GM12891 (cell line): ENCODE results near the gene ZNF77. TPM values are rescaled to one million over a fixed set of nuclear protein-coding genes. Genes with fewer than 3 reads are reported as not detected.
"Not testable (repeated sequence)": the region's sequence is repeated elsewhere in the genome, so short reads cannot be mapped to it uniquely, and the experiment has no call there.

Source experiments
- DNase-seq: peaks from one replicate; pipeline ENCODE4 v3.0.0; 2011; ENCODE audit warnings: low spot score; ENCODE audit not compliant: insufficient read length
- FAIRE-seq: peaks from 2 replicates; lab custom pipeline; 2011; peaks lifted over from hg19 to GRCh38; lab: Jason Lieb, UNC
- PAX5 ChIP-seq: IDR thresholded peaks from 2 replicates; pipeline ENCODE4 v1.6.1; 2011; ENCODE audit warnings: low read length, moderate library complexity, mild to moderate bottlenecking; ENCODE audit not compliant: insufficient read depth, severe bottlenecking
- POLR2A ChIP-seq: IDR thresholded peaks from 2 replicates; pipeline ENCODE4 v1.6.1; 2011; ENCODE audit warnings: low read depth, low read length, control low read depth
- POLR2AphosphoS5 ChIP-seq: IDR thresholded peaks from 2 replicates; pipeline ENCODE4 v1.6.1; 2011; ENCODE audit warnings: low read depth, low read length, control low read depth
- POU2F2 ChIP-seq: IDR thresholded peaks from 2 replicates; pipeline ENCODE4 v1.6.1; 2011; ENCODE audit warnings: low read depth, mild to moderate bottlenecking, control low read depth, low read length, moderate library complexity
- SPI1 ChIP-seq: IDR thresholded peaks from 2 replicates; pipeline ENCODE4 v1.6.1; 2011; ENCODE audit warnings: low read depth, low read length, control low read depth
- TAF1 ChIP-seq: IDR thresholded peaks from 2 replicates; pipeline ENCODE4 v1.6.1; 2011; ENCODE audit warnings: low read depth, low read length, control low read depth
- polyA plus RNA-seq: library from polyadenylated mRNA; unstranded; fragments of >200 nt; gene quantifications from one replicate; pipeline ENCODE4 v1.2.1, GENCODE V29; 2012; ENCODE audit warnings: low read depth, missing spikeins, inconsistent platforms; ENCODE audit not compliant: missing spikeins

Gene ZNF77
- polyA plus RNA-seq: 1.6 TPM

DNA sequence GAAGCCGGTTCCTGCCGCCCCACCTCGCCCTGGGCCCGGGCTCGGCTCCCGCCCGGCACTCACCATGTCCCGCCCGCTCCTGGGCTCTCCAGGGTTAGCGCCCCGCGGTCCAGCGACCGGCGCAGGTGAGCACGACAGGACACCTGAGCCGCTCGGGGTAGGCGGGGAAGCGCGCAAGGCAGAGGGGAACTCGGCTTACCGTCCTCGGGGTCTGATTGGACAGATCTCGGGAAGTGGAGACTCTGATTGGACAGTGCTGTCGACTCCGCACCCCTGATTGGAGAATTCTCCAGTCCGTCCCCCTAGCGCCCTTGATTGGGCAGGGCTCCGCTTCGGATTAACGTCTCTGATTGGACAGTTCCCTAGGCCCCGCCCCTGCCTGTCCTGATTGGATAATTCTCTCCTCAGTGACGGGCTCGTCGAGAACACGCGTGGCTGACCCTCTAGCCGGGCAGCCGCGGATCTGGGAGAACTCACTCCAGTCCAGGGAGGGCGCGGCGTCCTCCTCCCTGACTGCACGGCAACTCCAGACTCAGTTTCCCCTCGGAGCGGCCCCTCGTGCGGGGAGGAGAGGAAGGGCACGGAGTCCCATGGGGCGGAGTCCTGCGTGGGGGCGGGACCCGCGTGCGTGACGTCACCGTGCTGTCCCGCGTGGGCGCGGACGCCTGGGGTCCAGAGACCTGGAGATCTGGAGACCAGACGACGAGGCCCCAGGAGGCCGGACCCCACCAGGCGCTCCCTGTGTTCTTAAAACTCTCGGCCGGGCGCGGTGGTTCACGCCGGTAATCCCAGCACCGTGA lies at the start of gene ZNF77:
Gene ZNF77, minus strand, starts transcription at position 197 of the 800 bp plus-strand sequence. Its CDS starts 131 bp downstream, at position 66.
- DNase-seq (peak; percentile 99), FAIRE-seq (peak; percentile 99)
- TF ChIP-seq POLR2AphosphoS5 (no peak), TAF1 (no peak), POU2F2 (no peak), POLR2A (peak; percentile 43; the same call in 1 of the 2 replicates), SPI1 (peak; percentile 35; the same call in 1 of the 2 replicates), PAX5 (no peak)

GRCh38 chr19:2993579-2993978 lies 48.8 kb upstream of the ZNF77 start:
- no peak for DNase-seq
- no peak for FAIRE-seq
- no peak for TF ChIP-seq POLR2AphosphoS5
- TF ChIP-seq POU2F2: no peak
- no peak for TF ChIP-seq PAX5
- no peak for TF ChIP-seq POLR2A
- TF ChIP-seq SPI1: no peak
- no peak for TF ChIP-seq TAF1

DNA sequence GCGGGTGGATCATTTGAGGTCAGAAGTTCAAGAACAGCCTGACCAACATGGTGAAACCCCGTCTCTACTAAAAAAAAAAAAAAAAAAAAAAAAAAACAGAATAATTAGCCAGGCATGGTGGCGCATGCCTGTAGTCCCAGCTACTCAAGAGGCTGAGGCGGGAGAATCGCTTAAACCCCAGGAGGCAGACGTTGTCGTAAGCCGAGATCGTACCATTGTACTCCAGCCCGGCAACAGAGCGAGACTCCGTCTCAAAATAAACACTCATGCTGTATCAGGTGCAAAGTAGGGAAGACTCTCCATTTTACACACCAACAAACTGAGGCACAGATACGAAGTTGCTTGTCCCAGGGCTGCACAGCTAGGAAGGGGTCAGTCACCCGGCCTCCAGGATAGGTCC lies 48.2 kb upstream of the ZNF77 start:
- FAIRE-seq: no peak
- no peak for DNase-seq
- TF ChIP-seq TAF1 (no peak), POLR2A (no peak), POLR2AphosphoS5 (no peak), POU2F2 (no peak), SPI1 (no peak), PAX5 (no peak)

GRCh38 chr19:2992333-2992732 lies 47.6 kb upstream of the ZNF77 start:
- FAIRE-seq, DNase-seq: not testable (repeated sequence)

- FAIRE-seq: no peak
- DNase-seq: no peak
- TF ChIP-seq POLR2A (no peak), POLR2AphosphoS5 (no peak), PAX5 (no peak), TAF1 (no peak), SPI1 (no peak), POU2F2 (no peak)
Observed at GRCh38 chr19:2989236-2989946, 44.6 kb upstream of the ZNF77 start.

DNA sequence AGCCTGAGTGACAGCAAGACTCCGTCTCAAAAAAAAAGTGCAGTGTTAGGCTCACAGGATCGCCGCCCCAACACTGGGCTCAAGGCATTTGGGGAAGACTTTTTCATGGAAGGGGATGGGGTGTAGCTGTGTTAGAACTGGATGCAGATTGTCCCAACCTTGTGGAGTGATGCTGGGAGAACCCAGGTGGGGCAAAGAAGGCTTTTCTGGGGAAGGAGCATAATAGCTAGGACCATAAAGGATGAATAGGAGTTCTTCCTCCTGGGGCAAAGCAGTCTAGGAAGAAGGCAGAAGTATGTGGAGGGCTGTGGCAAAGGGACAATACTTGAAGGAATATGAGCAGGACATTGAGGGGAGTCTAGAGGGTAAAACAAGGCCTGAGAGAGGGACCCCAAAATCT lies 43.8 kb upstream of the ZNF77 start:
- FAIRE-seq (no peak), DNase-seq (no peak)
- TF ChIP-seq SPI1: no peak
- TF ChIP-seq TAF1: no peak
- TF ChIP-seq POLR2AphosphoS5: no peak
- no peak for TF ChIP-seq POLR2A
- TF ChIP-seq POU2F2: no peak
- no peak for TF ChIP-seq PAX5

DNA sequence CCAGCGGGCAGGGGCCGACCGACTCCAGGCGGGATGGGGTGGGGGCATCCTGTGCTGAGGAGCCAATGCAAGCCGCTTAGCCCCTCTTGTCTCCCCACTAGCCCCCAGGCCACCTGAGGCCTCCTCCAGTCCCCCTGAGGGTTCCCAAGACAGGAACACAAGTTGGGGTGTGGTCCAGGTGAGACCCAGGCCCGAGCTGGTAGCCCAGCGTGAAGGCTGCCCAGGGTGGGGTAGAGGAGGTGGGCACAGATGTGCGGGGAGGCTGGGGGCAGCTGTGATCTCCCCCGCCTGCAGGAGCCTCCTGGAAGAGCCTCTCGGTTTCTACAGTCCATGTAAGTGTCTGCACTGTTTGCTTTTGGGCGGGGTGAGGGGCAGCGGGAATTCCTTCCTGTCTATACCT lies 43.0 kb upstream of the ZNF77 start:
- TF ChIP-seq POLR2AphosphoS5 (no peak), SPI1 (no peak), TAF1 (no peak), PAX5 (no peak), POU2F2 (no peak), POLR2A (no peak)
- FAIRE-seq: no peak
- DNase-seq: no peak

DNA sequence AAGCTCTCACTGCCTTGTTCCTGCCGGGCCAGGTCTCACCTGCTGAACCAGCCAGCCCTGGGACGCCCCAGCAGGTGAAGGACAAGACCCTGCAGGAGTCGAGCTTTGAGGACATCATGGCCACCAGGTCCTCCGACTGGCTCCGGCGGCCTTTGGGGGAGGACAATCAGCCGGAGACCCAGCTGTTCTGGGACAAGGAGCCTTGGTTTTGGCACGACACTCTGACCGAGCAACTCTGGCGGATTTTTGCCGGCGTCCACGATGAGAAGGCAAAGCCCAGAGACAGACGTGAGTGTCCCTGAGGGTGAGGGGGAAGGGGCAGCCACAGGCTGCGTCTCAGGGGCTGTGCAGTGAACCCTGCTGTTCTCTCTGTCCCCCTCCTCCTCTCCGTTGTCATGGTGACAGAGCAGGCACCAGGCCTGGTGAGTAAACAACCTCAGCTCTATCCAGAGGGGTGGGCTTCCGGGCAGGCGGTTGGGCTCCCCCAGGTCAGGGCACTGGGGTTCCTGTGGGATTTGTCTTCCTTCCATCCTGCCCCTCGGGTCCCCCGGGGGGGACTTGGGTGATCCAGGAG lies 42.3 kb upstream of the ZNF77 start:
- FAIRE-seq: no peak
- TF ChIP-seq POU2F2 (no peak), SPI1 (no peak), POLR2A (no peak), POLR2AphosphoS5 (no peak), PAX5 (no peak), TAF1 (no peak)
- no peak for DNase-seq

DNA sequence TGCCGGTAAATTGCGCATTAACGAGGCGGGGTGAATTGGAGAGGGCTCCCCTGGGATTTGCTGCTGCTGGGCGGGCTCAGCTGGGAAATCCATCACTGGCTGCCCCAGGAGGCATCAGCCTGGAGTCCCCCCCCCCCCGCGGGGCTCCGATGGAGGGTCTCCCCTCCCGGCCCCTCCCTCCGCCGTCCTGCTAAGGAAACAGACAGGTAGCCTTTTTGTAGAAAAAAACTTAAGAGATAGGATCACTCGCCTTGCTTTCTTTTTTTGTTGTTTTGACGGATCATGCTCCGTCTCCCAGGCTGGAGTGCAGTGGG lies 39.4 kb upstream of the ZNF77 start:
- DNase-seq: no peak
- no peak for FAIRE-seq

More for the DNA sequence above, 39.4 kb upstream of the ZNF77 start:
- no peak for TF ChIP-seq POLR2AphosphoS5
- no peak for TF ChIP-seq POU2F2
- no peak for TF ChIP-seq TAF1
- no peak for TF ChIP-seq PAX5
- no peak for TF ChIP-seq POLR2A
- TF ChIP-seq SPI1: no peak
